Vagina (tissue), 2 donors: ENCODE data around the gene DAPK2. TPM values are rescaled to one million over a fixed set of nuclear protein-coding genes. Genes with fewer than 3 reads are reported as not detected.

Experiments
- DNase-seq, 2 donors: peaks; one replicate each; pipeline ENCODE4 v3.0.0-alpha.2; 2017; ENCODE audit errors: extremely low spot score in 2 of 2
- H3K27ac ChIP-seq: fragments of 200-600 bp; sonication (generic); one replicate; pipeline ENCODE4 v1.5.1; 2019
- H3K27me3 ChIP-seq: fragments of 200-600 bp; sonication (generic); one replicate; pipeline ENCODE4 v1.5.1; 2019
- H3K36me3 ChIP-seq, 2 donors: fragments of 200-600 bp; sonication (generic); one replicate each; pipeline ENCODE4 v1.5.1; 2017 to 2019
- H3K4me1 ChIP-seq: fragments of 200-600 bp; sonication (generic); one replicate; pipeline ENCODE4 v1.5.1; 2019
- H3K4me3 ChIP-seq, 2 donors: fragments of 200-600 bp; sonication (generic); 1 replicate in 1 of 2; 2 replicates in 1 of 2; pipeline ENCODE4 v1.5.1; 2016 to 2019
- H3K9me3 ChIP-seq: fragments of 200-600 bp; sonication (generic); one replicate; pipeline ENCODE4 v1.5.1; 2019
- POLR2A ChIP-seq, 2 donors: fragments of 450-650 bp; IDR thresholded peaks; one replicate each; pipeline ENCODE4 v1.6.1; 2017; ENCODE audit warnings: antibody characterized with exemption in 2 of 2, mild to moderate bottlenecking in 2 of 2, moderate library complexity in 2 of 2
- POLR2AphosphoS5 ChIP-seq, 2 donors: sonication (generic); formaldehyde crosslinking; IDR thresholded peaks; one replicate each; pipeline ENCODE4 v1.9.0; 2017; ENCODE audit warnings: antibody characterized with exemption in 2 of 2, mild to moderate bottlenecking in 2 of 2, low read depth in 1 of 2; ENCODE audit not compliant: insufficient read depth in 1 of 2
- intact Hi-C: fragments of 100-400 bp; cut with DNase I; formaldehyde crosslinking; loops from one replicate; pipeline ENCODE4 v1.15.1; 2023
- total RNA-seq: library from RNA; depleted of rRNA; stranded (reverse); fragments of >200 nt; gene quantifications from one replicate; pipeline ENCODE4 v1.2.3, GENCODE V29; 2016
- TF ChIP-seq, protein P1 (sequence below), 3 experiments: fragments of 450-650 bp in 2 of 3; fragments of 200-600 bp in 1 of 3; sonication (generic) in 1 of 3; IDR thresholded peaks; one replicate each; pipeline ENCODE4 v1.5.1; 2017 to 2019; ENCODE audit warnings: antibody characterized with exemption in 3 of 3, mild to moderate bottlenecking in 2 of 3, moderate library complexity in 2 of 3

DAPK2 gene
- total RNA-seq, 1 donor from 2014 or later = 50.3 TPM

DNA sequence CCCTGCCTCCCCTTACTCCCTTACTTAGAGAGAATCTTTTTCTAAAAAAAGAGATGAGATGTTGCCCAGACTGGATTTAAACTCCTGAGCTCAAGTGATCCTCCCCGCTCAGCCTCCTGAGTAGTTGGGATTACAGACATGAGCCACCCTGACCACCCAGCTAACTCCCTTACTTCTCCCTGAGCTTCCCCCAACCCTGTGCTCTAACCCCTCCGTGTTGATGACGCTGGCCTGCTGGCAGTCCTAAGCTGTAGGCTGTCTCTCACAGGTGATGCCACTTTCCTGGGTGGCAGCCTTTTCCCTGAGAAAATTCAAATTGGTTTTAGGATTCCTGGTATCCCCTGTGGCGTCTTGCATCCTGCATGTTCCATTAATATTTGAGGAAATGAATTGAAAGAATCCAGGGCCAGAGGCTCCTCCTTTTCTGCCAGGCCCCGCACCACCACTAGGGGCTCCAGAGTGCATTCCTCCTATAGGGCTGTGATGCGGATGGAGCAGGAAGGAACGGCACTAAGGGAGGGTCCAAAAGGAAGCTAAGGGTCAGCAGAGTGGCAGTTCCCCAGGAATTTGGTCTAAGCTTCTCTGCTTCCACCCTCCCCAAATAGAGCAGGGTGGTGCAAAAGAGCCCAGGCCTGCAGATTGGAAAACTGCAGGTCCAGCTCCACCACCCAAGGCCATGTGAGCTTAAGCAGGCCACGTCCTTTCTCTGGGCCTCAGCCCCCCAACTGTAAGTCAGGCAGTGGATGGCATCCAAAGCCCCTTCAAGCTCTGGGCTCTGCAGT, 101.1 kb downstream of the DAPK2 start:
- Histone ChIP-seq H3K4me1 (peaks cover 32% of the 10 kb centered on the region), H3K36me3 (no peaks in the 10 kb centered on the region), H3K27ac (no peak overlapping the region), H3K27me3 (no peaks in the 10 kb centered on the region), H3K9me3 (no peaks in the 10 kb centered on the region), H3K4me3 (no peak overlapping the region)
- TF ChIP-seq POLR2A (IDR thresholded peaks at IDR 0.05) = no peak
- TF ChIP-seq, protein P1, sequence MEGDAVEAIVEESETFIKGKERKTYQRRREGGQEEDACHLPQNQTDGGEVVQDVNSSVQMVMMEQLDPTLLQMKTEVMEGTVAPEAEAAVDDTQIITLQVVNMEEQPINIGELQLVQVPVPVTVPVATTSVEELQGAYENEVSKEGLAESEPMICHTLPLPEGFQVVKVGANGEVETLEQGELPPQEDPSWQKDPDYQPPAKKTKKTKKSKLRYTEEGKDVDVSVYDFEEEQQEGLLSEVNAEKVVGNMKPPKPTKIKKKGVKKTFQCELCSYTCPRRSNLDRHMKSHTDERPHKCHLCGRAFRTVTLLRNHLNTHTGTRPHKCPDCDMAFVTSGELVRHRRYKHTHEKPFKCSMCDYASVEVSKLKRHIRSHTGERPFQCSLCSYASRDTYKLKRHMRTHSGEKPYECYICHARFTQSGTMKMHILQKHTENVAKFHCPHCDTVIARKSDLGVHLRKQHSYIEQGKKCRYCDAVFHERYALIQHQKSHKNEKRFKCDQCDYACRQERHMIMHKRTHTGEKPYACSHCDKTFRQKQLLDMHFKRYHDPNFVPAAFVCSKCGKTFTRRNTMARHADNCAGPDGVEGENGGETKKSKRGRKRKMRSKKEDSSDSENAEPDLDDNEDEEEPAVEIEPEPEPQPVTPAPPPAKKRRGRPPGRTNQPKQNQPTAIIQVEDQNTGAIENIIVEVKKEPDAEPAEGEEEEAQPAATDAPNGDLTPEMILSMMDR (IDR thresholded peaks at IDR 0.05) = peak; percentile 32 to 76 (median 68)
- no peak for TF ChIP-seq POLR2AphosphoS5 (IDR thresholded peaks at IDR 0.05; ENCODE audit: insufficient read depth in 1 of 2, low read depth in 1 of 2)
- DNase-seq = peak; percentile 77 to 83
- intact Hi-C loops = no loop called here

DNA sequence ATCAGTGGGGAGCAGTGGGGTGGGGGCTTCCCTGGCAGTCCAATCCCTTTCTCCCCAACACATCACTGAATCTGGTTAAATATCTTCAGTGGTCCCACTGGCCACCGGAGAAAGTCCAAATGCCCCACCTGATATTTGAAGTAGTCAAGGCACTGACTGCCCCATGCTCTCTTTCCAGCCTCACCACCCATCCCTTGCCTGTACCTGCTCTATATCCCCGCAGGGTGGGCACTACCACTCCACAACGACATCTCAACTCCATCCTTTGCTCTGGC, 101.7 kb downstream of the DAPK2 start:
- H3K27ac ChIP-seq = no peak overlapping the region
- no peaks in the 10 kb centered on the region for H3K9me3 ChIP-seq
- intact Hi-C loops = no loop called here
- no peak for TF ChIP-seq POLR2A (IDR thresholded peaks at IDR 0.05)
- TF ChIP-seq POLR2AphosphoS5 (IDR thresholded peaks at IDR 0.05; ENCODE audit: insufficient read depth in 1 of 2, low read depth in 1 of 2) = no peak
- TF ChIP-seq, protein P1 (IDR thresholded peaks at IDR 0.05) = no peak
- peaks cover 38% of the 10 kb centered on the region for H3K4me1 ChIP-seq
- H3K27me3 ChIP-seq = no peaks in the 10 kb centered on the region
- peak in 1 of 2 donors; percentile 67 for DNase-seq
- H3K36me3 ChIP-seq = no peaks in the 10 kb centered on the region
- no peak overlapping the region for H3K4me3 ChIP-seq

DNA sequence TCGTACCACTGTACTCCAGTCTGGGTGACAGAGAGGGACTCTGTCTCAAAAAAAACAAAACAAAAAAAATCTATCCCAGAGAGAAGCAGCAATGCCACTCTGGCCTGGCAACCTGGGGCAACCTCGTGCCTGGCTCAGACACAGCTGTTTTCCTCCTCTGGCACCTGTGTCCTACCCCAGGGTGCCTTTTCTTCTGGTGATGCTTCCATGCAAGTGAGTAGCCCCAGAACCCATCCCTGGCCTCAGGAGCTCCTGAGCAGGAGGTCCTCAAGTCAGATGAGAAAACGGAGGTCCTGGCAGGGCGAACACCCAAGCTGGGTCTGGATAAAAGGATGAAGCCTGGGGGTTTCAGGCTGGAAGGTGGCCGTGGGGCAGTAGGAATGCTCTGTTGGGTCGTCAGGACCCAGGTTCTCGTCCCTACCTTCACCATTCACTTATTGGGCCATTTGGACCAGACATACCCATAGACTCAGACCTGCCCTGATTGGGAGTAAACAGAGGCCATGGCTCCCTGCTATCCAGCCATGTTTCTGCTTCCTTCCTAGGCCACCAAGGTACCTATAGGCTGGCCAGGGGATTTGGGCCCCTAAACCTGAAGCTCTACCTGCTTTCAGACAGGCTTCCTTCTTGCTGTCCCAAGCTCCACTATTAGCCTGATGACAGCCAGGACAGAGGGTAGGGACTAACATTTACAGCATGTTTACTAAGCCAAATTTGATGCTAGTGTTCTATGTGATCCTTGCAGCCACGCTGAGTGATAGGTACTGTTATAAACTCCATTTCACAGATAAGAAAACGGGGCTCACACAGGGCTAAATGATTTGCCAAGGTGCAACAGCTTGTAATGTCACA, 102.2 kb downstream of the DAPK2 start:
- no peak overlapping the region for H3K27ac ChIP-seq
- TF ChIP-seq POLR2A (IDR thresholded peaks at IDR 0.05) (no peak), POLR2AphosphoS5 (IDR thresholded peaks at IDR 0.05; ENCODE audit: insufficient read depth in 1 of 2, low read depth in 1 of 2) (no peak)
- H3K36me3 ChIP-seq = no peaks in the 10 kb centered on the region
- H3K9me3 ChIP-seq = no peaks in the 10 kb centered on the region
- no peak overlapping the region for H3K4me3 ChIP-seq
- no peak for DNase-seq
- intact Hi-C loops = no loop called here
- H3K27me3 ChIP-seq = no peaks in the 10 kb centered on the region
- H3K4me1 ChIP-seq = peaks cover 42% of the 10 kb centered on the region

DNA sequence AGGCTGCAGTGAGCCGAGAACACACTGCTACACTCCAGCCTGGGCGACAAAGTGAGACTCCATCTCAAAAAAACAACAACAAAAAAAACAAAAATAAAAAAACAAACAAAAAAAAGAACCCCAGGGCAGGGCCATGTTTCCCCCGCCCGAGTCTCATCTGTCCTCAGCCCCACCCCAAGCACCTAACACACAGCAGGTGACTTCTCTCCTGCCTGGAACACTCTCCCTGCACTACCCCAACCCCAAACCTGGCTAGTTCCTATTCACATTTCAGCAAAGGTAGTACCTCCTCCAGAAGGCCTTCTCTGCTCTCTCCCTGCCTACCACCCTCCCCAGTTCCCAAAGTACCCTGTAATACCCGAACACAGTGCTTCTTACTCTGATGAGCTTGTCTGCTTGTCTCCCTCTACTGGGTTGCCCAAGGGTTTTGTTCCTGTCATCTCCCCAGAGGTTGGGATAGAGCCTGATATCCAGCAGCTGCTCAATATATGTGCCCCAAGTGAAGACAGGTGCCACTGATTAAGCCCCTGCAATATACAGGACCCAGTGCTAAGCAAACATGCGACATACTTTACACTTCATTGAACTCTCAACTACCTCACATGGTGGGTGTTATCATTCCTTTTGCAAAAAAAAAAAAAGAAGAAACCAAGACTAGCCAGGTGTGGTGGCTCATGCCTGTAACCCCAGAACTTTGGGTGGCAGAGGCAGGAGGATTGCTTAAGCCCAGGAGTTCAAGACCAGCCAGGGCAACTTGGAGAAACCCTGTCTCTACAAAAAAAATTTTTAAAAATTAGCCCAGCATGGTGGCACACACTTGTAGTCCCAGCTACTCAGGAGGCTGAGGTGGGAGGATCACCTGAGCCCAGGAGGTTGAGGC, 103.6 kb downstream of the DAPK2 start:
- H3K4me3 ChIP-seq = no peak overlapping the region
- no peak for TF ChIP-seq POLR2A (IDR thresholded peaks at IDR 0.05)
- TF ChIP-seq POLR2AphosphoS5 (IDR thresholded peaks at IDR 0.05; ENCODE audit: insufficient read depth in 1 of 2, low read depth in 1 of 2) = no peak
- TF ChIP-seq, protein P1 (IDR thresholded peaks at IDR 0.05) = no peak
- intact Hi-C loops = no loop called here

More for the DNA sequence above, 103.6 kb downstream of the DAPK2 start:
- no peaks in the 10 kb centered on the region for H3K9me3 ChIP-seq
- peak overlapping the region; percentile 17 for H3K27ac ChIP-seq
- no peaks in the 10 kb centered on the region for H3K36me3 ChIP-seq
- no peaks in the 10 kb centered on the region for H3K27me3 ChIP-seq
- no peak for DNase-seq
- H3K4me1 ChIP-seq = peaks cover 52% of the 10 kb centered on the region
